GM19328 (cell line): ENCODE results near the gene GZMH.
A peak's percentile ranks its signal among the peaks of the same experiment; 100 is the strongest.
"Not testable (repeated sequence)": the region's sequence is repeated elsewhere in the genome, so short reads cannot be mapped to it uniquely, and the experiment has no call there.

Source experiments
- ATAC-seq: cut with Tn5 transposase; IDR thresholded peaks from one replicate; pipeline ENCODE4 v1.9.1; 2021; ENCODE audit warnings: mild to moderate bottlenecking, moderate library complexity; ENCODE audit not compliant: unreplicated experiment

The GZMH gene

GRCh38 chr14:24609655-24610344 is at the start of gene GZMH:
TSS of gene GZMH (minus strand) at chr14:24609685. CDS start at chr14:24609613, 72 bp downstream.
- no peak for ATAC-seq

- ATAC-seq, result not testable (repeated sequence)
These were observed 38.9 kb upstream of the GZMH start for GRCh38 chr14:24648361-24648760.

GRCh38 chr14:24639905-24640304 is 30.4 kb upstream of the GZMH start:
- no peak for ATAC-seq

GRCh38 chr14:24639270-24639669 is 29.8 kb upstream of the GZMH start:
- ATAC-seq, result no peak

GRCh38 chr14:24634158-24634557 is 24.7 kb upstream of the GZMH start, which contains the start of gene GZMB:
TSS of gene GZMB (minus strand) at chr14:24634190. CDS start at chr14:24634160, 30 bp downstream.
- ATAC-seq, result no peak

- ATAC-seq, result no peak
These were observed 23.9 kb upstream of the GZMH start for GRCh38 chr14:24633353-24633752.

GRCh38 chr14:24632761-24633160 is 23.3 kb upstream of the GZMH start:
- no peak for ATAC-seq

GRCh38 chr14:24632336-24632735 is 22.9 kb upstream of the GZMH start:
- ATAC-seq, result no peak

- ATAC-seq, result no peak
These were observed 22.4 kb upstream of the GZMH start for GRCh38 chr14:24631749-24632335.

- ATAC-seq, result no peak
These were observed 21.5 kb upstream of the GZMH start for GRCh38 chr14:24630872-24631477.

GRCh38 chr14:24630087-24630871 is 20.8 kb upstream of the GZMH start:
- ATAC-seq, result no peak

- no peak for ATAC-seq
These were observed 20.0 kb upstream of the GZMH start for GRCh38 chr14:24629521-24629920.

GRCh38 chr14:24613747-24614146 is 4.3 kb upstream of the GZMH start:
- ATAC-seq, result no peak

- no peak for ATAC-seq
These were observed 3.8 kb upstream of the GZMH start for GRCh38 chr14:24613241-24613640.

GRCh38 chr14:24612196-24612595 is 2.7 kb upstream of the GZMH start:
- ATAC-seq, result no peak

GRCh38 chr14:24607635-24608514 is 1.6 kb downstream of the GZMH start:
- no peak for ATAC-seq

- ATAC-seq, result no peak
These were observed 2.4 kb downstream of the GZMH start for GRCh38 chr14:24607081-24607480.

- ATAC-seq, result no peak
These were observed 3.2 kb downstream of the GZMH start for GRCh38 chr14:24606297-24606696.

- peak; percentile 90 for ATAC-seq
These were observed 3.9 kb downstream of the GZMH start for GRCh38 chr14:24605435-24606190.

GRCh38 chr14:24597403-24597802 is 12.1 kb downstream of the GZMH start:
- no peak for ATAC-seq
